ENCODE results near the gene FAM117B.

GRCh38 chr2:202797944-202798343, 163.2 kb downstream of the FAM117B start:
- TF ChIP-seq CTCF (IDR thresholded peaks at IDR 0.05) (no peak), MAFK (IDR thresholded peaks at IDR 0.05; ENCODE audit: partially characterized antibody) (no peak)
